Neural progenitor cell (in vitro differentiated cells): ENCODE data around the gene BOK.

Source experiments
- CTCF ChIP-seq: fragments of 200-600 bp; sonication (generic); IDR thresholded peaks from 2 replicates; pipeline ENCODE4 v1.5.1; 2017; ENCODE audit warnings: antibody characterized with exemption, mild to moderate bottlenecking
- EZH2 ChIP-seq: fragments of 200-600 bp; sonication (generic); IDR thresholded peaks from 2 replicates; pipeline ENCODE4 v1.6.1; 2017; ENCODE audit warnings: antibody characterized with exemption, mild to moderate bottlenecking, moderate library complexity

- no peak for TF ChIP-seq CTCF
- TF ChIP-seq EZH2 = no peak
These were observed 47.6 kb downstream of the BOK start for GRCh38 chr2:241606186-241606585.
